H1 (cell line): Measurements from ENCODE around the gene MRPS2. TPM values are rescaled to one million over a fixed set of nuclear protein-coding genes. Genes with fewer than 3 reads are reported as not detected.
A peak's percentile ranks its signal among the peaks of the same experiment; 100 is the strongest.
"Not testable (repeated sequence)": the region's sequence is repeated elsewhere in the genome, so short reads cannot be mapped to it uniquely, and the experiment has no call there.

Experiments
- CTCF ChIA-PET: fragments of 300-600 bp; sonication (Branson Sonifier 250); formaldehyde crosslinking; loops from one replicate; lab custom pipeline; 2021; ENCODE audit not compliant: partially characterized antibody; lab: Charles Lee
- POLR2A ChIA-PET: fragments of 300-600 bp; sonication (Branson Sonifier 250); formaldehyde crosslinking; loops from one replicate; lab custom pipeline; 2021; ENCODE audit warnings: inconsistent platforms; ENCODE audit not compliant: partially characterized antibody; lab: Charles Lee
- DNase-seq, 2 experiments: peaks; one replicate each; pipeline versions ENCODE4 v3.0.0 to v3.0.0-alpha.2; 2010 to 2022; ENCODE audit warnings: low spot score in 2 of 2, low read depth in 1 of 2, mixed read lengths in 1 of 2
- FAIRE-seq: peaks from 2 replicates; lab custom pipeline; 2011; peaks lifted over from hg19 to GRCh38; lab: Jason Lieb, UNC
- H2AFZ ChIP-seq: 2 replicates; pipeline ENCODE4 v1.8.1; 2012; ENCODE audit warnings: low read length, inconsistent platforms
- H2AK5ac ChIP-seq: 2 replicates; pipeline ENCODE4 v1.6.1; 2013; ENCODE audit warnings: low read depth, low read length
- H2BK120ac ChIP-seq: replicated peaks from 2 replicates; pipeline ENCODE3; 2013; ENCODE audit warnings: low read depth, low read length, inconsistent platforms
- H2BK12ac ChIP-seq: 2 replicates; pipeline ENCODE4 v1.6.1; 2013; ENCODE audit warnings: low read depth, low read length
- H2BK15ac ChIP-seq: 2 replicates; pipeline ENCODE4 v1.6.1; 2013; ENCODE audit warnings: low read length
- H2BK20ac ChIP-seq: 2 replicates; pipeline ENCODE4 v1.6.1; 2013; ENCODE audit warnings: low read length
- H2BK5ac ChIP-seq: 2 replicates; pipeline ENCODE4 v1.6.1; 2013; ENCODE audit warnings: low read depth, low read length
- H3K14ac ChIP-seq: 2 replicates; pipeline ENCODE4 v1.6.1; 2013; ENCODE audit warnings: inconsistent platforms; ENCODE audit not compliant: insufficient read length
- H3K18ac ChIP-seq: 2 replicates; pipeline ENCODE4 v1.6.1; 2013; ENCODE audit warnings: low read length; ENCODE audit errors: extremely low read depth
- H3K23ac ChIP-seq: 2 replicates; pipeline ENCODE4 v1.6.1; 2013; ENCODE audit warnings: inconsistent platforms; ENCODE audit not compliant: insufficient read length
- H3K23me2 ChIP-seq: 2 replicates; pipeline ENCODE4 v1.6.1; 2013; ENCODE audit warnings: low read depth, low read length
- H3K27ac ChIP-seq: 2 replicates; pipeline ENCODE4 v1.6.1; 2011; ENCODE audit warnings: low read depth, low read length, inconsistent platforms
- H3K27me3 ChIP-seq, 4 experiments: replicated peaks in 1 of 4; 1 replicate in 1 of 4; 2 replicates in 3 of 4; pipeline versions ENCODE4 v1.6.1 to v1.8.1; 2011 to 2013; ENCODE audit warnings: low read length in 3 of 4, mild to moderate bottlenecking in 3 of 4, inconsistent platforms in 2 of 4, mixed read lengths in 2 of 4, moderate library complexity in 1 of 4; ENCODE audit not compliant: control insufficient read depth in 3 of 4, insufficient read depth in 3 of 4; ENCODE audit errors: extremely low read depth in 1 of 4
- H3K36me3 ChIP-seq, 4 experiments: 2 replicates each; pipeline versions ENCODE4 v1.6.1 to v1.8.1; 2011 to 2013; ENCODE audit warnings: mild to moderate bottlenecking in 4 of 4, low read length in 3 of 4, moderate library complexity in 2 of 4, control low read depth in 1 of 4, inconsistent platforms in 1 of 4; ENCODE audit not compliant: insufficient read depth in 4 of 4, control insufficient read depth in 2 of 4
- H3K4ac ChIP-seq: replicated peaks from 2 replicates; pipeline ENCODE3; 2013; ENCODE audit warnings: low read length, low read depth, mixed read lengths, inconsistent platforms; ENCODE audit not compliant: insufficient read length
- H3K4me1 ChIP-seq, 4 experiments: replicated peaks in 1 of 4; 1 replicate in 1 of 4; 2 replicates in 3 of 4; pipeline versions ENCODE4 v1.6.1 to v1.8.1; 2011 to 2013; ENCODE audit warnings: low read length in 3 of 4, inconsistent platforms in 2 of 4, mixed read lengths in 1 of 4; ENCODE audit not compliant: insufficient read depth in 4 of 4, control insufficient read depth in 3 of 4
- H3K4me2 ChIP-seq, 2 experiments: 2 replicates each; pipeline versions ENCODE4 v1.6.1 to v1.8.1; 2011 to 2013; ENCODE audit warnings: low read depth in 2 of 2, low read length in 2 of 2, control low read depth in 1 of 2, inconsistent platforms in 1 of 2, mild to moderate bottlenecking in 1 of 2; ENCODE audit not compliant: insufficient read depth in 1 of 2
- H3K4me3 ChIP-seq, 4 experiments: fragments of 200-600, 300-600 bp in 1 of 4; sonication (generic), shearing (Covaris generic), sonication (Bioruptor Twin) in 1 of 4; 2 replicates each; pipeline versions ENCODE4 v1.5.1 to v1.8.1; 2011 to 2016; ENCODE audit warnings: low read length in 4 of 4, low read depth in 3 of 4, control low read depth in 2 of 4, inconsistent platforms in 2 of 4, mild to moderate bottlenecking in 2 of 4, mixed read lengths in 1 of 4, moderate library complexity in 1 of 4; ENCODE audit not compliant: insufficient read depth in 2 of 4; ENCODE audit errors: extremely low read depth in 1 of 4
- H3K56ac ChIP-seq: replicated peaks from 2 replicates; pipeline ENCODE3; 2013; ENCODE audit warnings: low read depth, mild to moderate bottlenecking, mixed read lengths, low read length, inconsistent platforms; ENCODE audit not compliant: insufficient read length
- H3K79me1 ChIP-seq: 2 replicates; pipeline ENCODE4 v1.6.1; 2013; ENCODE audit warnings: low read depth, low read length, control low read depth
- H3K79me2 ChIP-seq, 2 experiments: 2 replicates each; pipeline versions ENCODE4 v1.6.1 to v1.8.1; 2012 to 2013; ENCODE audit warnings: low read length in 2 of 2, mild to moderate bottlenecking in 2 of 2, inconsistent platforms in 1 of 2; ENCODE audit not compliant: insufficient read depth in 2 of 2, control insufficient read depth in 1 of 2
- H3K9ac ChIP-seq, 4 experiments: replicated peaks in 1 of 4; 1 replicate in 1 of 4; 2 replicates in 3 of 4; pipeline versions ENCODE4 v1.6.1 to v1.8.1; 2011 to 2013; ENCODE audit warnings: low read depth in 3 of 4, low read length in 3 of 4, control low read depth in 2 of 4, mild to moderate bottlenecking in 2 of 4, moderate library complexity in 2 of 4, inconsistent platforms in 1 of 4; ENCODE audit errors: extremely low read depth in 1 of 4
- H3K9me3 ChIP-seq, 2 experiments: 2 replicates each; pipeline versions ENCODE4 v1.6.1 to v1.8.1; 2012 to 2013; ENCODE audit warnings: mild to moderate bottlenecking in 2 of 2, moderate library complexity in 2 of 2, control low read depth in 1 of 2, inconsistent platforms in 1 of 2, low read depth in 1 of 2, low read length in 1 of 2, mixed read lengths in 1 of 2; ENCODE audit not compliant: insufficient read depth in 2 of 2
- H4K20me1 ChIP-seq, 2 experiments: replicated peaks in 1 of 2; 2 replicates each; pipeline versions ENCODE3 to v1.8.1; 2011 to 2013; ENCODE audit warnings: inconsistent platforms in 2 of 2, low read length in 2 of 2, mild to moderate bottlenecking in 1 of 2; ENCODE audit not compliant: insufficient read depth in 2 of 2, control insufficient read depth in 1 of 2
- H4K5ac ChIP-seq: 2 replicates; pipeline ENCODE4 v1.6.1; 2013; ENCODE audit warnings: low read length, low read depth, mixed read lengths, inconsistent platforms; ENCODE audit not compliant: insufficient read length
- H4K8ac ChIP-seq: 2 replicates; pipeline ENCODE4 v1.8.0; 2013; ENCODE audit warnings: mild to moderate bottlenecking, moderate library complexity, low read length, inconsistent platforms; ENCODE audit not compliant: insufficient read depth; ENCODE audit errors: extremely low read depth
- H4K91ac ChIP-seq: replicated peaks from 2 replicates; pipeline ENCODE3; 2013; ENCODE audit warnings: low read length, mixed read lengths, inconsistent platforms; ENCODE audit not compliant: insufficient read length
- WGBS, 2 experiments: shearing (Covaris generic) in 1 of 2; methylation state at CpG; one replicate each; pipeline versions ENCODE4 v1.1.6 to v1.1.7; 2013 to 2015; ENCODE audit warnings: low lambda C conversion rate in 2 of 2, mixed read lengths in 2 of 2, inconsistent platforms in 1 of 2, low coverage in 1 of 2, missing lambda C conversion rate in 1 of 2; ENCODE audit not compliant: insufficient replicate concordance in 2 of 2, insufficient coverage in 1 of 2, insufficient read length in 1 of 2; ENCODE audit errors: extremely low coverage in 1 of 2, missing lambda C conversion rate in 1 of 2; 5-methylcytosine and 5-hydroxymethylcytosine counted together
- polyA plus RNA-seq, 7 experiments: library from polyadenylated mRNA; depleted of rRNA in 3 of 7; stranded (reverse) in 5 of 7; unstranded in 2 of 7; fragments of >200 nt in 5 of 7; fragments of 200-250 nt in 2 of 7; gene quantifications; 1 replicate in 5 of 7; 2 replicates in 1 of 7; 4 replicates in 1 of 7; pipeline versions ENCODE4 v1.2.1 to v1.2.3, GENCODE V29; 2011 to 2013; ENCODE audit warnings: missing spikeins in 2 of 7, mixed read lengths in 2 of 7
- total RNA-seq: library from RNA; stranded (reverse); fragmentation: NEBNext Ultra II Directional; extraction: Animal tissue kit (Norgen Biotek cat#: 25700); gene quantifications from 2 replicates; pipeline ENCODE4 v1.2.1, GENCODE V29; 2021

The MRPS2 gene
- total and polyA plus RNA-seq, 2 of the 8 experiments (the other 6 are each of a cell fraction or from before 2014, with no cell fraction given), result 78.6 to 476 TPM

- H4K20me1 ChIP-seq, H2BK15ac ChIP-seq, H3K56ac ChIP-seq, H4K8ac ChIP-seq, H2AK5ac ChIP-seq, H4K5ac ChIP-seq, H2BK120ac ChIP-seq, H3K36me3 ChIP-seq, H3K79me1 ChIP-seq, H2BK12ac ChIP-seq, H3K9me3 ChIP-seq, H2BK20ac ChIP-seq, H3K4me3 ChIP-seq, H3K27me3 ChIP-seq, H3K23me2 ChIP-seq, FAIRE-seq, H3K4me1 ChIP-seq, H3K23ac ChIP-seq, H2BK5ac ChIP-seq, H3K14ac ChIP-seq, H3K18ac ChIP-seq, H3K27ac ChIP-seq, H3K79me2 ChIP-seq, H3K9ac ChIP-seq, H4K91ac ChIP-seq, H3K4ac ChIP-seq: not testable (repeated sequence)
- CTCF ChIA-PET, result interaction anchor here (2.9 kb wide), 1 partner anchor 28 kb away, joined by 8 read pairs; no protein-coding TSS in a partner anchor
- POLR2A ChIA-PET, result interaction anchor here (1.4 kb wide), 1 partner anchor 30 kb away, joined by 4 read pairs; no protein-coding TSS in a partner anchor
- WGBS, 2 experiments, result 62% methylated on average over 10 of the region's 10 CpGs; no CpG with 5 or more reads in 1 of the 2 experiments
- H3K4me2 ChIP-seq, result peak overlapping the region in 1 of 2 experiments; percentile 21; a peak in 1 of 4 replicates
- peak overlapping the region; percentile 62; the same call in 1 of the 2 replicates for H2AFZ ChIP-seq
- peak in 1 of 2 experiments; percentile 48 for DNase-seq
Measured at GRCh38 chr9:135534192-135534711, 33.8 kb downstream of the MRPS2 start.

- H3K27me3 ChIP-seq, H4K5ac ChIP-seq, H3K18ac ChIP-seq, H3K4me3 ChIP-seq, H3K4me2 ChIP-seq, H3K9ac ChIP-seq, H3K4ac ChIP-seq, H3K27ac ChIP-seq, H2AK5ac ChIP-seq, H4K91ac ChIP-seq, H3K56ac ChIP-seq, H3K23me2 ChIP-seq, H4K8ac ChIP-seq, H2BK120ac ChIP-seq, H3K4me1 ChIP-seq, H4K20me1 ChIP-seq, H2BK12ac ChIP-seq, H3K36me3 ChIP-seq, H3K14ac ChIP-seq, H2BK15ac ChIP-seq, FAIRE-seq, H3K23ac ChIP-seq, POLR2A ChIA-PET, H2BK20ac ChIP-seq, DNase-seq, H3K79me1 ChIP-seq, H3K79me2 ChIP-seq, H3K9me3 ChIP-seq, H2BK5ac ChIP-seq: not testable (repeated sequence)
- H2AFZ ChIP-seq, result 0 out of 2 replicates have a peak overlapping the region, but pooled peaks have one; percentile 53
- CTCF ChIA-PET, result interaction anchor here (2.9 kb wide), 1 partner anchor 29 kb away, joined by 8 read pairs; no protein-coding TSS in a partner anchor
- WGBS, 2 experiments, result 75% methylated on average over 4 of the region's 4 CpGs; no CpG with 5 or more reads in 1 of the 2 experiments
Measured at GRCh38 chr9:135534826-135535225, 34.3 kb downstream of the MRPS2 start.
